Osteoblast (primary cell): ENCODE measurements around the gene GOLGA1. TPM values are rescaled to one million over a fixed set of nuclear protein-coding genes. Genes with fewer than 3 reads are reported as not detected.

ENCODE experiments used
- DNase-seq: peaks from one replicate; pipeline ENCODE4 v3.0.0; 2011; ENCODE audit warnings: low spot score, mixed read lengths; ENCODE audit not compliant: insufficient read length; ENCODE audit errors: missing footprints
- H2AFZ ChIP-seq: 2 replicates; pipeline ENCODE4 v1.6.0; 2011; ENCODE audit warnings: mild to moderate bottlenecking, low read length
- H3K27ac ChIP-seq: 2 replicates; pipeline ENCODE4 v1.5.1; 2011; ENCODE audit warnings: mild to moderate bottlenecking, low read depth, low read length, moderate library complexity
- H3K27me3 ChIP-seq: 2 replicates; pipeline ENCODE4 v1.6.0; 2012; ENCODE audit warnings: mild to moderate bottlenecking, control low read depth, inconsistent platforms, low read length, moderate library complexity; ENCODE audit not compliant: insufficient read depth
- H3K36me3 ChIP-seq: 2 replicates; pipeline ENCODE4 v1.5.1; 2011; ENCODE audit warnings: mild to moderate bottlenecking, low read length, control low read depth, moderate library complexity; ENCODE audit not compliant: insufficient read depth
- H3K4me1 ChIP-seq: 2 replicates; pipeline ENCODE4 v1.5.1; 2011; ENCODE audit warnings: mild to moderate bottlenecking, low read length, control low read depth, moderate library complexity; ENCODE audit not compliant: insufficient read depth
- H3K4me2 ChIP-seq: 2 replicates; pipeline ENCODE4 v1.6.0; 2011; ENCODE audit warnings: mild to moderate bottlenecking, low read length; ENCODE audit not compliant: insufficient read depth
- H3K4me3 ChIP-seq: fragments of 200-600 bp; sonication (generic); 3 replicates; pipeline ENCODE4 v1.5.1; 2012; ENCODE audit warnings: mild to moderate bottlenecking, low read length, inconsistent platforms; ENCODE audit not compliant: insufficient read depth
- H3K79me2 ChIP-seq: 2 replicates; pipeline ENCODE4 v1.6.0; 2012; ENCODE audit warnings: mild to moderate bottlenecking, low read length, control low read depth, inconsistent platforms; ENCODE audit not compliant: insufficient read depth
- H3K9me3 ChIP-seq: 2 replicates; pipeline ENCODE4 v1.5.1; 2011; ENCODE audit warnings: low read depth, low read length, control low read depth
- H4K20me1 ChIP-seq: 2 replicates; pipeline ENCODE4 v1.6.0; 2012; ENCODE audit warnings: mild to moderate bottlenecking, low read length, control low read depth; ENCODE audit not compliant: insufficient read depth
- CTCF ChIP-seq: IDR thresholded peaks from 2 replicates; pipeline ENCODE4 v1.5.1; 2011; ENCODE audit warnings: mild to moderate bottlenecking, low read depth, low read length, moderate library complexity; ENCODE audit errors: extremely low read depth
- total RNA-seq: library from RNA; depleted of rRNA; stranded (reverse); fragments of >200 nt; gene quantifications from 2 replicates; pipeline ENCODE4 v1.2.3, GENCODE V29; 2012

Gene GOLGA1
- total RNA-seq, 1 donor, result 13.4 TPM

GRCh38 chr9:124871156-124871561 lies 69.7 kb downstream of the GOLGA1 start:
- Histone ChIP-seq H4K20me1 (peaks cover 50% of the 10 kb centered on the region), H3K4me1 (peaks cover 39% of the 10 kb centered on the region), H3K9me3 (no peaks in the 10 kb centered on the region), H3K27me3 (no peaks in the 10 kb centered on the region), H3K4me2 (peak overlapping the region; percentile 97), H3K4me3 (peak overlapping the region; percentile 2), H3K27ac (peak overlapping the region; percentile 95), H3K79me2 (peaks cover 85% of the 10 kb centered on the region), H3K36me3 (peaks cover 42% of the 10 kb centered on the region), H2AFZ (no peak overlapping the region)
- DNase-seq, result peak; percentile 65
- no peak for TF ChIP-seq CTCF

- DNase-seq, result peak; percentile 79
- Histone ChIP-seq H3K4me3 (peak overlapping the region; percentile 98), H3K27me3 (no peaks in the 10 kb centered on the region), H3K27ac (peak overlapping the region; percentile 95), H3K36me3 (peaks cover 38% of the 10 kb centered on the region), H2AFZ (no peak overlapping the region), H3K4me1 (peaks cover 39% of the 10 kb centered on the region), H3K79me2 (peaks cover 82% of the 10 kb centered on the region), H3K9me3 (no peaks in the 10 kb centered on the region), H3K4me2 (peak overlapping the region; percentile 97), H4K20me1 (peaks cover 50% of the 10 kb centered on the region)
- TF ChIP-seq CTCF, result no peak
Observed at GRCh38 chr9:124870723-124871122, 70.2 kb downstream of the GOLGA1 start.

GRCh38 chr9:124869986-124870560 lies 70.8 kb downstream of the GOLGA1 start:
- Histone ChIP-seq H2AFZ (peak overlapping the region; percentile 25), H3K4me3 (peak overlapping the region; percentile 98), H3K79me2 (peaks cover 75% of the 10 kb centered on the region), H3K9me3 (no peaks in the 10 kb centered on the region), H4K20me1 (peaks cover 45% of the 10 kb centered on the region), H3K4me2 (peak overlapping the region; percentile 97), H3K27ac (peak overlapping the region; percentile 95), H3K36me3 (peaks cover 31% of the 10 kb centered on the region), H3K27me3 (no peaks in the 10 kb centered on the region), H3K4me1 (peaks cover 39% of the 10 kb centered on the region)
- DNase-seq, result peak; percentile 80
- TF ChIP-seq CTCF, result no peak

GRCh38 chr9:124869466-124869985 lies 71.4 kb downstream of the GOLGA1 start:
- Histone ChIP-seq H3K4me3 (peak overlapping the region; percentile 98), H3K79me2 (peaks cover 70% of the 10 kb centered on the region), H4K20me1 (peaks cover 39% of the 10 kb centered on the region), H3K4me1 (peaks cover 39% of the 10 kb centered on the region), H2AFZ (peak overlapping the region; percentile 25), H3K4me2 (peak overlapping the region; percentile 97), H3K36me3 (peaks cover 27% of the 10 kb centered on the region), H3K9me3 (no peaks in the 10 kb centered on the region), H3K27ac (peak overlapping the region; percentile 95), H3K27me3 (no peaks in the 10 kb centered on the region)
- peak; percentile 90 for DNase-seq
- no peak for TF ChIP-seq CTCF
